GM12878 (cell line): ENCODE results near the gene SETD4. TPM values are rescaled to one million over a fixed set of nuclear protein-coding genes. Genes with fewer than 3 reads are reported as not detected.

Experiments used
- ATAC-seq: fragments of 200-7000 bp; cut with Tn5 transposase; 3 replicates; pipeline ENCODE4 v1.9.1; 2020; ENCODE audit warnings: mild to moderate bottlenecking, moderate library complexity
- BruUV-seq: library from RNA; stranded (reverse); fragments of 400-500 nt; replicated peaks from 2 replicates; lab custom pipeline; 2021; lab: Mats Ljungman, UMichigan
- CTCF ChIA-PET: fragments of 300-600 bp; sonication (Branson Sonifier 250); formaldehyde crosslinking; extraction: SDS; loops from one replicate; lab custom pipeline; 2021; ENCODE audit warnings: inconsistent platforms; lab: Yijun Ruan, JAX
- POLR2A ChIA-PET: fragments of 350-600 bp; formaldehyde crosslinking; extraction: SDS; loops from one replicate; lab custom pipeline; 2021; ENCODE audit warnings: inconsistent platforms; lab: Charles Lee
- RAD21 ChIA-PET: fragments of 300-600 bp; sonication (Branson Sonifier 250); formaldehyde crosslinking; loops from one replicate; lab custom pipeline; 2023; ENCODE audit warnings: antibody characterized with exemption; ENCODE audit not compliant: unreplicated experiment; lab: Charles Lee
- SMC1A ChIA-PET: fragments of 300-600 bp; sonication (Branson Sonifier 250); formaldehyde crosslinking; loops from one replicate; lab custom pipeline; 2023; ENCODE audit not compliant: unreplicated experiment, uncharacterized antibody; lab: Charles Lee
- DNase-seq: peaks from one replicate; pipeline ENCODE4 v3.0.0-alpha.2; 2011; ENCODE audit warnings: low read depth, low spot score
- FAIRE-seq: peaks from 3 replicates; lab custom pipeline; 2011; peaks lifted over from hg19 to GRCh38; lab: Jason Lieb, UNC
- H2AFZ ChIP-seq: 2 replicates; pipeline ENCODE4 v1.6.0; 2011; ENCODE audit warnings: low read depth, low read length, control low read depth; ENCODE audit not compliant: control insufficient read depth
- H3K27ac ChIP-seq: 2 replicates; pipeline ENCODE4 v1.5.1; 2011; ENCODE audit warnings: control low read depth; ENCODE audit not compliant: control insufficient read depth, insufficient read depth
- H3K27me3 ChIP-seq, 2 experiments: replicated peaks in 1 of 2; 2 replicates each; pipeline versions ENCODE4 v1.6.0 to v1.6.1; 2011; ENCODE audit warnings: low read length in 1 of 2; ENCODE audit not compliant: control insufficient read depth in 2 of 2, insufficient read depth in 2 of 2
- H3K36me3 ChIP-seq, 2 experiments: 2 replicates each; pipeline ENCODE4 v1.5.1; 2011; ENCODE audit warnings: low read length in 1 of 2; ENCODE audit not compliant: control insufficient read depth in 2 of 2, insufficient read depth in 2 of 2
- H3K4me1 ChIP-seq: 2 replicates; pipeline ENCODE4 v1.6.1; 2011; ENCODE audit warnings: mild to moderate bottlenecking, low read length, moderate library complexity, mixed read lengths; ENCODE audit not compliant: control insufficient read depth, insufficient read depth
- H3K4me2 ChIP-seq: 2 replicates; pipeline ENCODE4 v1.6.0; 2011; ENCODE audit warnings: control low read depth; ENCODE audit not compliant: control insufficient read depth, insufficient read depth
- H3K4me3 ChIP-seq: fragments of 200-600 bp; sonication (generic); 2 replicates; pipeline ENCODE4 v1.5.1; 2016
- H3K79me2 ChIP-seq: 2 replicates; pipeline ENCODE4 v1.6.0; 2011; ENCODE audit warnings: low read length; ENCODE audit not compliant: control insufficient read depth, insufficient read depth
- H3K9ac ChIP-seq: 2 replicates; pipeline ENCODE4 v1.8.0; 2011; ENCODE audit warnings: low read length, control low read depth, mixed read lengths; ENCODE audit not compliant: control insufficient read depth, insufficient read depth
- H3K9me3 ChIP-seq: replicated peaks from 3 replicates; pipeline ENCODE4 v1.5.1; 2011; ENCODE audit warnings: mild to moderate bottlenecking, low read length; ENCODE audit not compliant: control insufficient read depth, insufficient read depth
- H4K20me1 ChIP-seq: 2 replicates; pipeline ENCODE4 v1.6.0; 2011; ENCODE audit not compliant: control insufficient read depth, insufficient read depth
- BCL11A ChIP-seq: IDR thresholded peaks from 2 replicates; pipeline ENCODE4 v1.6.1; 2011; ENCODE audit warnings: low read depth, low read length
- CREB1 ChIP-seq: IDR thresholded peaks from 2 replicates; pipeline ENCODE4 v1.6.1; 2012; ENCODE audit warnings: low read depth, mild to moderate bottlenecking, inconsistent platforms
- E2F4 ChIP-seq: IDR thresholded peaks from 2 replicates; pipeline ENCODE4 v1.6.1; 2012; ENCODE audit warnings: low read depth, low read length, improper control_type of control experiment
- GATAD2B ChIP-seq: fragments of 450-650 bp; conservative IDR thresholded peaks from 2 replicates; pipeline ENCODE4 v1.6.1; 2017; ENCODE audit warnings: low read depth, mild to moderate bottlenecking, moderate library complexity
- HDGF ChIP-seq: fragments of 450-650 bp; IDR thresholded peaks from 2 replicates; pipeline ENCODE4 v1.6.1; 2016; ENCODE audit warnings: antibody characterized with exemption
- IKZF2 ChIP-seq, 2 experiments: fragments of 450-650 bp; IDR thresholded peaks; 2 replicates each; pipeline ENCODE4 v1.6.1; 2017; ENCODE audit warnings: mild to moderate bottlenecking in 2 of 2, moderate library complexity in 2 of 2
- TAF1 ChIP-seq: IDR thresholded peaks from 2 replicates; pipeline ENCODE4 v1.6.1; 2011; ENCODE audit warnings: mild to moderate bottlenecking, low read depth, low read length, borderline replicate concordance
- ZBTB4 ChIP-seq: fragments of 450-650 bp; formaldehyde crosslinking; IDR thresholded peaks from 2 replicates; pipeline ENCODE4 v1.4.0; 2022; ENCODE audit warnings: mild to moderate bottlenecking, moderate library complexity
- WGBS: methylation state at CpG from one replicate; pipeline ENCODE4 v1.1.6; 2016; ENCODE audit warnings: low lambda C conversion rate; ENCODE audit not compliant: insufficient replicate concordance, insufficient coverage; ENCODE audit errors: missing lambda C conversion rate; 5-methylcytosine and 5-hydroxymethylcytosine counted together
- in situ Hi-C: fragments of 300-500 bp; cut with MboI; formaldehyde crosslinking; loops from 9 replicates; pipeline ENCODE4 v1.14.3; 2018; ENCODE audit warnings: mixed read lengths
- intact Hi-C: fragments of 100-400 bp; cut with micrococcal nuclease; formaldehyde crosslinking; loops from one replicate; pipeline ENCODE4 v1.14.2; 2022; ENCODE audit not compliant: unreplicated experiment
- polyA plus RNA-seq, 11 experiments: library from polyadenylated mRNA; depleted of rRNA in 4 of 11; unstranded in 6 of 11; stranded (reverse) in 5 of 11; fragments of >200 nt; fragmentation: Nextera tagmentation in 4 of 11; fragmentation: Illumina TruSeq in 1 of 11; extraction: Ambion mirVana in 4 of 11; extraction: Trizol in 1 of 11; gene quantifications; 1 replicate in 1 of 11; 2 replicates in 10 of 11; pipeline versions ENCODE4 v1.2.1 to v1.2.3, GENCODE V29; 2011 to 2016; ENCODE audit warnings: inconsistent platforms in 2 of 11, missing spikeins in 2 of 11, low read depth in 1 of 11
- total RNA-seq, 4 experiments: library from RNA; depleted of rRNA in 3 of 4; stranded (reverse); fragments of >200 nt in 3 of 4; fragmentation: Illumina TruSeq in 1 of 4; extraction: Trizol in 1 of 4; gene quantifications; 2 replicates each; pipeline versions ENCODE4 v1.2.1 to v1.2.3, GENCODE V29; 2013 to 2021
- TF ChIP-seq, protein P1 (sequence below): fragments of 450-650 bp; IDR thresholded peaks from 2 replicates; pipeline ENCODE4 v1.6.1; 2017; ENCODE audit warnings: mild to moderate bottlenecking, moderate library complexity

Gene SETD4
- total and polyA plus RNA-seq, 10 of the 15 experiments (the other 5 are each of a cell fraction or from before 2014, with no cell fraction given), result 10.3 to 37.0 (median 18.6) TPM

DNA sequence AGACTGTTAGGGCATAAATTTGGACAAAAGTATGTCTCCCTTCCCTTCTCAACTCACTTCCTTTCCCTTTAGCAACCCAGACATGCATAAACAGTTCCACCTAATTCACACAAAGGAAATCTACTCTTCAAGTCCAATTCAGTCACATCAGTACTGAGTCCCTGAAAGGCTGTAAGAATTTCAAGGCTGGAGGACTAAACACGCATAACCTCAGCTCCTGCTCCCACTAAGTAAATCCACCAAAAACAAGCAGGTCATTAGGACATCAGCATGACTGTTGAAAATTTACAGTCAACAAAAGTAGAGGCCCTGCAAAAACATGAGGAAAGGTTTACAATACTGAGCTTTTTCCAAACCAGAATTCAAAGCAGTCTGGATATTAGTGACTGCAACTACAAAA is 18.4 kb downstream of the SETD4 start:
- Histone ChIP-seq H3K36me3 (peaks cover 18 to 30% of the 10 kb centered on the region in 2 experiments), H2AFZ (no peak overlapping the region), H3K27me3 (no peaks in the 10 kb centered on the region), H3K79me2 (no peaks in the 10 kb centered on the region), H3K4me2 (no peak overlapping the region), H3K9me3 (no peaks in the 10 kb centered on the region), H3K27ac (no peak overlapping the region), H3K4me3 (no peak overlapping the region), H3K9ac (no peak overlapping the region), H3K4me1 (no peaks in the 10 kb centered on the region), H4K20me1 (no peaks in the 10 kb centered on the region)
- TF ChIP-seq E2F4, result no peak
- ATAC-seq, result no peak
- 100% methylated on average over 1 of the region's 1 CpG for WGBS
- ChIA-PET POLR2A (no interaction called here), SMC1A (interaction anchor here (0.7 to 1.3 kb wide), 3 partner anchors 54 to 94 kb away, joined by 3 read pairs; no protein-coding TSS in a partner anchor), CTCF (interaction anchor here (1.5 to 2.3 kb wide), 3 partner anchors 13 to 202 kb away, joined by 3 to 5 read pairs (median 5); no protein-coding TSS in a partner anchor), RAD21 (no interaction called here)
- no peak for DNase-seq
- no peak for FAIRE-seq
- in situ Hi-C loops, result no loop called here
- intact Hi-C loops, result no loop called here
- no TSS peak for BruUV-seq

DNA sequence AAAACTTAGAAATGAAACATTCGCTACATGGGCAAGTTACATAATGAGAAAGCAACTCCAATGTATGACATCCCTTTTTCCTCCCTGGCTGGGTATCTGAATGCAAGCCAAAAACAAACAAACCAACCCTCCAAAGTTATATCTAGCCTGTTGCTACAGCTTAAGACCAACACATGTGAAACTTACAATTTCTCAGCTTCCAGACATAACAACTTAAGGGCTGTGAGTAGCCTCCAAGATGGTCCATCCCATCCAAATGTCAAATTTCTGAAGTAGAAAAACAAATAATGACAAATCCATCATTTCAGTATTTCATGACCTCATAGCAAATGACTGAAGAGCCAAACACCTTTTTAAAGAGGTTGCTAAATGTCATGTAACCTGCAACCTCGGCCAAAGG is 19.9 kb downstream of the SETD4 start:
- in situ Hi-C loops, result no loop called here
- H3K36me3 ChIP-seq, result peaks cover 14 to 35% of the 10 kb centered on the region in 2 experiments
- POLR2A ChIA-PET, result no interaction called here
- TF ChIP-seq BCL11A (no peak), HDGF (no peak), TAF1 (no peak), ZBTB4 (no peak), GATAD2B (no peak), IKZF2 (IDR thresholded peaks at IDR 0.05) (no peak), CREB1 (no peak)
- TF ChIP-seq, protein P1, sequence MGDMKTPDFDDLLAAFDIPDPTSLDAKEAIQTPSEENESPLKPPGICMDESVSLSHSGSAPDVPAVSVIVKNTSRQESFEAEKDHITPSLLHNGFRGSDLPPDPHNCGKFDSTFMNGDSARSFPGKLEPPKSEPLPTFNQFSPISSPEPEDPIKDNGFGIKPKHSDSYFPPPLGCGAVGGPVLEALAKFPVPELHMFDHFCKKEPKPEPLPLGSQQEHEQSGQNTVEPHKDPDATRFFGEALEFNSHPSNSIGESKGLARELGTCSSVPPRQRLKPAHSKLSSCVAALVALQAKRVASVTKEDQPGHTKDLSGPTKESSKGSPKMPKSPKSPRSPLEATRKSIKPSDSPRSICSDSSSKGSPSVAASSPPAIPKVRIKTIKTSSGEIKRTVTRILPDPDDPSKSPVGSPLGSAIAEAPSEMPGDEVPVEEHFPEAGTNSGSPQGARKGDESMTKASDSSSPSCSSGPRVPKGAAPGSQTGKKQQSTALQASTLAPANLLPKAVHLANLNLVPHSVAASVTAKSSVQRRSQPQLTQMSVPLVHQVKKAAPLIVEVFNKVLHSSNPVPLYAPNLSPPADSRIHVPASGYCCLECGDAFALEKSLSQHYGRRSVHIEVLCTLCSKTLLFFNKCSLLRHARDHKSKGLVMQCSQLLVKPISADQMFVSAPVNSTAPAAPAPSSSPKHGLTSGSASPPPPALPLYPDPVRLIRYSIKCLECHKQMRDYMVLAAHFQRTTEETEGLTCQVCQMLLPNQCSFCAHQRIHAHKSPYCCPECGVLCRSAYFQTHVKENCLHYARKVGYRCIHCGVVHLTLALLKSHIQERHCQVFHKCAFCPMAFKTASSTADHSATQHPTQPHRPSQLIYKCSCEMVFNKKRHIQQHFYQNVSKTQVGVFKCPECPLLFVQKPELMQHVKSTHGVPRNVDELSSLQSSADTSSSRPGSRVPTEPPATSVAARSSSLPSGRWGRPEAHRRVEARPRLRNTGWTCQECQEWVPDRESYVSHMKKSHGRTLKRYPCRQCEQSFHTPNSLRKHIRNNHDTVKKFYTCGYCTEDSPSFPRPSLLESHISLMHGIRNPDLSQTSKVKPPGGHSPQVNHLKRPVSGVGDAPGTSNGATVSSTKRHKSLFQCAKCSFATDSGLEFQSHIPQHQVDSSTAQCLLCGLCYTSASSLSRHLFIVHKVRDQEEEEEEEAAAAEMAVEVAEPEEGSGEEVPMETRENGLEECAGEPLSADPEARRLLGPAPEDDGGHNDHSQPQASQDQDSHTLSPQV, result no peak

More for the DNA sequence above, 19.9 kb downstream of the SETD4 start:
- Histone ChIP-seq H3K4me2 (no peak overlapping the region), H3K79me2 (no peaks in the 10 kb centered on the region), H4K20me1 (no peaks in the 10 kb centered on the region), H3K27me3 (no peaks in the 10 kb centered on the region), H3K27ac (no peak overlapping the region), H3K9ac (no peak overlapping the region), H3K4me1 (no peaks in the 10 kb centered on the region), H2AFZ (no peak overlapping the region), H3K9me3 (no peaks in the 10 kb centered on the region), H3K4me3 (no peak overlapping the region)
- ChIA-PET RAD21 (no interaction called here), SMC1A (interaction anchor here (1.0 to 2.3 kb wide), 2 partner anchors 12 kb away, joined by 3 to 11 read pairs; no protein-coding TSS in a partner anchor), CTCF (interaction anchor here (1.6 to 2.3 kb wide), 3 partner anchors 13 to 200 kb away, joined by 5 to 7 read pairs (median 5); no protein-coding TSS in a partner anchor)
- FAIRE-seq (no peak), DNase-seq (no peak), ATAC-seq (no peak)
- BruUV-seq, result no TSS peak
- WGBS, result 100% methylated on average over 2 of the region's 2 CpGs
- intact Hi-C loops, result no loop called here
